Right lobe of liver (tissue), 6 donors: Measurements from ENCODE around the gene TNIP1. TPM values are rescaled to one million over a fixed set of nuclear protein-coding genes. Genes with fewer than 3 reads are reported as not detected.

Experiments
- ATAC-seq, 4 donors: fragments of 200-7000 bp; cut with Tn5 transposase; one replicate each; pipeline ENCODE4 v1.9.1; 2020; ENCODE audit warnings: mild to moderate bottlenecking in 4 of 4, moderate library complexity in 4 of 4
- DNase-seq, 3 donors: peaks; one replicate each; pipeline ENCODE4 v3.0.0-alpha.2; 2020
- H3K27ac ChIP-seq, 3 donors: fragments of 200-600 bp; one replicate each; pipeline ENCODE4 v1.8.0; 2022
- H3K27me3 ChIP-seq, 2 donors: fragments of 200-600 bp; one replicate each; pipeline ENCODE4 v1.8.0; 2022
- H3K36me3 ChIP-seq, 4 donors: fragments of 200-600 bp; sonication (generic) in 1 of 4; one replicate each; pipeline versions ENCODE4 v1.5.1 to v1.8.0; 2017 to 2022; ENCODE audit warnings: control low read depth in 1 of 4
- H3K4me1 ChIP-seq, 4 donors: fragments of 200-600 bp; sonication (generic) in 1 of 4; one replicate each; pipeline versions ENCODE4 v1.5.1 to v1.8.0; 2017 to 2022; ENCODE audit warnings: control low read depth in 1 of 4
- H3K4me3 ChIP-seq, 3 donors: fragments of 200-600 bp; one replicate each; pipeline ENCODE4 v1.8.0; 2022
- H3K9me3 ChIP-seq, 4 donors: fragments of 200-600 bp; sonication (generic) in 1 of 4; one replicate each; pipeline versions ENCODE4 v1.5.1 to v1.8.0; 2017 to 2022; ENCODE audit warnings: control low read depth in 1 of 4
- POLR2A ChIP-seq: fragments of 450-650 bp; IDR thresholded peaks from one replicate; pipeline ENCODE4 v1.6.1; 2017; ENCODE audit warnings: antibody characterized with exemption, mild to moderate bottlenecking
- WGBS: methylation state at CpG from one replicate; pipeline ENCODE4 v1.1.6; 2018; ENCODE audit warnings: low coverage, low lambda C conversion rate; ENCODE audit not compliant: insufficient coverage; ENCODE audit errors: missing lambda C conversion rate; 5-methylcytosine and 5-hydroxymethylcytosine counted together
- intact Hi-C, 2 donors: fragments of 100-400 bp; cut with DNase I; formaldehyde crosslinking; loops; one replicate each; pipeline versions ENCODE4 v1.11.2 to v1.14.1; 2022
- total RNA-seq, 6 experiments: library from RNA; depleted of rRNA in 2 of 6; stranded (reverse); fragments of >200 nt in 2 of 6; fragmentation: NEBNext Ultra II Directional in 3 of 6; extraction: Animal tissue kit (Norgen Biotek cat#: 25700) in 3 of 6; gene quantifications; one replicate each; pipeline versions ENCODE4 v1.1.0 to v1.2.4, GENCODE V29; 2016 to 2023
- TF ChIP-seq, protein P1 (sequence below), 4 donors: fragments of 200-600 bp in 3 of 4; fragments of 450-650 bp in 1 of 4; IDR thresholded peaks; one replicate each; pipeline versions ENCODE4 v1.5.1 to v1.8.0; 2016 to 2022; ENCODE audit warnings: antibody characterized with exemption in 4 of 4, mild to moderate bottlenecking in 2 of 4
- donor health status: DM: no; HTN: yes; CAD: no.
- donor health status: DM: no; HTN: no; CAD: no.
- donor health status: DM: no; HTN: no; CAD: no.
- donor health status: DM: no; HTN: yes; CAD: no.
- donor health status: DM: no; HTN: yes; CAD: no.

The TNIP1 gene
- total RNA-seq, 6 experiments from 2014 or later, result 70.1 to 155 (median 79.1) TPM

- 61% methylated on average over 6 of the region's 6 CpGs for WGBS
- DNase-seq (no peak), ATAC-seq (no peak)
- TF ChIP-seq POLR2A, result no peak
- TF ChIP-seq, protein P1, sequence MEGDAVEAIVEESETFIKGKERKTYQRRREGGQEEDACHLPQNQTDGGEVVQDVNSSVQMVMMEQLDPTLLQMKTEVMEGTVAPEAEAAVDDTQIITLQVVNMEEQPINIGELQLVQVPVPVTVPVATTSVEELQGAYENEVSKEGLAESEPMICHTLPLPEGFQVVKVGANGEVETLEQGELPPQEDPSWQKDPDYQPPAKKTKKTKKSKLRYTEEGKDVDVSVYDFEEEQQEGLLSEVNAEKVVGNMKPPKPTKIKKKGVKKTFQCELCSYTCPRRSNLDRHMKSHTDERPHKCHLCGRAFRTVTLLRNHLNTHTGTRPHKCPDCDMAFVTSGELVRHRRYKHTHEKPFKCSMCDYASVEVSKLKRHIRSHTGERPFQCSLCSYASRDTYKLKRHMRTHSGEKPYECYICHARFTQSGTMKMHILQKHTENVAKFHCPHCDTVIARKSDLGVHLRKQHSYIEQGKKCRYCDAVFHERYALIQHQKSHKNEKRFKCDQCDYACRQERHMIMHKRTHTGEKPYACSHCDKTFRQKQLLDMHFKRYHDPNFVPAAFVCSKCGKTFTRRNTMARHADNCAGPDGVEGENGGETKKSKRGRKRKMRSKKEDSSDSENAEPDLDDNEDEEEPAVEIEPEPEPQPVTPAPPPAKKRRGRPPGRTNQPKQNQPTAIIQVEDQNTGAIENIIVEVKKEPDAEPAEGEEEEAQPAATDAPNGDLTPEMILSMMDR (IDR thresholded peaks at IDR 0.05), result no peak
- Histone ChIP-seq H3K4me3 (no peak overlapping the region), H3K4me1 (peaks cover 0 to 35% (median 7%) of the 10 kb centered on the region in 4 donors), H3K36me3 (no peaks in the 10 kb centered on the region), H3K9me3 (no peaks in the 10 kb centered on the region), H3K27me3 (no peaks in the 10 kb centered on the region), H3K27ac (peak overlapping the region; percentile 64 to 84 (median 75))
- intact Hi-C loops, result no loop called here
These were observed 5.5 kb upstream of the TNIP1 start for GRCh38 chr5:151086192-151086869.

DNA sequence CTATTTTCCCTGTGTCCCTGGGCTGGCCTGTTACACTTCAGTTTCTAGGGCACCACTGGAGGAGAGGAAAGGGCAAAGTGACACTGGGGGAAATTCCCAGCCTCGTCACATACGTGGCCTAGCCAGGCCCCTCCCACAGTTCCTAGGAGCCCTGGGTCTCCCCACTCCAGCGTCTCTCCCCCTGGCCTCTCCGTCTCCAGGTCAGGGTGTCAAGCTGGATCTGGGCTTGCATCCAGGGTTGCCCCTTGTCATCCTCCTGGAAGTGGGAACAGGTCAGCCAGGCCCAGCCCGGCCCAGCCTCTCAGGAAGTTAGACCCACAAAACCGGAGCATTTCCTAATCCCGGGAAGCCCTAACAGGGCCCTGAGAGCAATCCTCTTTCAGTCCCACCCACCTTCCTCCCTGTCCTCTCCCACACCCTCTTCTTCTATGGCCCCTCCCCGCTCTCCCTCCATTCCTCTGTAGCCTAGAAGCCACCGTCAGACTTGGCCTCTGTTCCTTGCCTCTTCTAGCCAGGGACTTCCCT lies 4.7 kb upstream of the TNIP1 start:
- peaks cover 0 to 35% (median 7%) of the 10 kb centered on the region in 4 donors for H3K4me1 ChIP-seq
- H3K9me3 ChIP-seq, result no peaks in the 10 kb centered on the region

DNA sequence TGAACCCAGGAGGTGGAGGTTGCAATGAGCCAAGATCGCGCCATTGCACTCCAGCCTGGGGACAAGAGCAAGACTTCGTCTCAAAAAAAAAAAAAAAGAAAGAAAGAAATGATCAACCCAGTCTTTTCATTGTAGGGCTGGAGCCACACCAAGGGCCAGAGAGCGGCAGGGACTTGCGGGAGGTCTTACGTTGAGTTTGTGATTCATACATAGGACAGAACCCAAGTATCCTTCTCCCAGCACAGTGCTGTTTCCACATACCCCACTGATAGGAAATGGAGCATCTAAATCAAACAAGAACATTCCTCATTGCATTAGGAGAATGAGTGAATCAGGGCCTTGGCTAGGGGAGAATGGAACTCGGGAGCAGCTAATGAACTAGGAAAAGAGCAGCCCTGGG lies 3.5 kb upstream of the TNIP1 start:
- ATAC-seq, result no peak
- Histone ChIP-seq H3K36me3 (no peaks in the 10 kb centered on the region), H3K27me3 (no peaks in the 10 kb centered on the region), H3K4me3 (no peak overlapping the region), H3K27ac (peak overlapping the region in 2 of 3 donors; percentile 64 to 84), H3K9me3 (no peaks in the 10 kb centered on the region), H3K4me1 (peaks cover 0 to 41% (median 9%) of the 10 kb centered on the region in 4 donors)
- DNase-seq, result no peak
- TF ChIP-seq, protein P1 (IDR thresholded peaks at IDR 0.05), result no peak
- TF ChIP-seq POLR2A, result no peak
- 94% methylated on average over 7 of the region's 7 CpGs for WGBS
- intact Hi-C loops, result no loop called here

More for the DNA sequence above, 4.7 kb upstream of the TNIP1 start:
- Histone ChIP-seq H3K27ac (peak overlapping the region; percentile 64 to 84 (median 75)), H3K4me3 (no peak overlapping the region), H3K27me3 (no peaks in the 10 kb centered on the region), H3K36me3 (no peaks in the 10 kb centered on the region)
- peak; percentile 55 to 69 (median 65) for ATAC-seq
- 11% methylated on average over 9 of the region's 9 CpGs for WGBS
- DNase-seq, result peak; percentile 72 to 80 (median 77)
- no peak for TF ChIP-seq POLR2A
- TF ChIP-seq, protein P1 (IDR thresholded peaks at IDR 0.05), result no peak
- intact Hi-C loops, result no loop called here

DNA sequence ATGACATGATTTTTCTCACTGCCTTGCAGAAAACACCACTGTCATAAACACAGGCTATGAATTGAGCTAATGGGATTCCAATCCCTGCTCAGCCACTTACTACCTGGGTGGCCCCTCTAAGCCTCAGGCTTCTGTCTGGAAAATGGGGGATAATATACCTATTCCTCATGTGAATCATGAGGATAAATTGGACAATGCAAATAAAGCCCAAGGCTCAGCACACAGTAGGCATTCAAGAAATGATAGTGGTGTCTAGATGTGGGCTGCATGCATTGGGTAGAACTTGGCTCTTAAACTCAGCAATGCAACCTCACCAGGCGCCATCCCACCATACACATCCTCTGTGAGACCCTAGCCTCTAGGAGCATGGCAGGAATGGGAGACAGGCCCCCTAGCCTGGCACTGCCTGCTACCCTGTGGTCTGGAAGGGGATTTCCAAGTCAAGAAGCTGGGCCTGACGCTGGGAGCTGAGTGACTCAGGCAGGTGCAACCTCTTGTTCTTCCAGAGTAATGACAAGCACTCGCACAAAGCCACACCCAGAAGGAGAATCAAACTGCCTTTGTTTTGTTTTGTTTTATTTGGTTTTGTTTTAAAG lies 2.3 kb upstream of the TNIP1 start:
- ATAC-seq, result no peak
- H3K36me3 ChIP-seq, result no peaks in the 10 kb centered on the region
- intact Hi-C loops, result no loop called here
- no peaks in the 10 kb centered on the region for H3K27me3 ChIP-seq
- H3K4me1 ChIP-seq, result peaks cover 0 to 53% (median 17%) of the 10 kb centered on the region in 4 donors
- TF ChIP-seq POLR2A, result no peak
- TF ChIP-seq, protein P1 (IDR thresholded peaks at IDR 0.05), result no peak
- H3K9me3 ChIP-seq, result no peaks in the 10 kb centered on the region
- no peak overlapping the region for H3K27ac ChIP-seq
- WGBS, result 48% methylated on average over 2 of the region's 3 CpGs
- DNase-seq, result no peak
- H3K4me3 ChIP-seq, result no peak overlapping the region
